ENCODE data around the gene ZNF428. TPM values are rescaled to one million over a fixed set of nuclear protein-coding genes. Genes with fewer than 3 reads are reported as not detected.

The ZNF428 gene
- polyA plus RNA-seq, 3 donors = 3.8 to 5.6 (median 3.9) TPM

DNA sequence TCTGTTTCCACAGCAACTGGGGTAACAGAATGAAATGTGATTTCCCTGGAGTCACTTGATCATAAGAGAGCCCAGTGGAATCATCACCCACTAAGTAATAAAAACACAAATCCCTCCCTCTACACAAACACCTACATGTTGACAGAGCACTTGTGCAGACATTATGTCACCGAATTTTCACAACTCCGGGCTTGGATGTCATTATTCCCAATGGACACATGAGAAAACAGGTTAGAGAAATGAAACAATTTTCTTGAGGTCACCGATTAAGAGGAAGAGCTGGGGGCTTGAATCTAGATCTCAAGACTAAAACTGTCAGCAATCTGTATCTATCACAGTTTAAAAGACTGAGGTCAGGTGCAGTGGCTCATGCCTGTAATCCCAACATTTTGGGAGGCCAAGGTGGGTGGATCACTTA, 47.2 kb downstream of the ZNF428 start:
- H3K36me3 Mint-ChIP-seq = peaks cover 11 to 25% of the 10 kb centered on the region in 2 donors
- no peaks in the 10 kb centered on the region for H4K20me1 ChIP-seq (ENCODE audit: insufficient read depth, low read length)
- no peak overlapping the region for H2AFZ ChIP-seq (ENCODE audit: insufficient read depth, low read depth, low read length, poor library complexity, severe bottlenecking)
- no peak overlapping the region for H3K9ac ChIP-seq (ENCODE audit: insufficient read depth, low read length, poor library complexity, severe bottlenecking)
- no peak overlapping the region for H3K27ac ChIP-seq (ENCODE audit: low read depth in 1 of 2, low read length in 2 of 2)
- TF ChIP-seq, protein P1, sequence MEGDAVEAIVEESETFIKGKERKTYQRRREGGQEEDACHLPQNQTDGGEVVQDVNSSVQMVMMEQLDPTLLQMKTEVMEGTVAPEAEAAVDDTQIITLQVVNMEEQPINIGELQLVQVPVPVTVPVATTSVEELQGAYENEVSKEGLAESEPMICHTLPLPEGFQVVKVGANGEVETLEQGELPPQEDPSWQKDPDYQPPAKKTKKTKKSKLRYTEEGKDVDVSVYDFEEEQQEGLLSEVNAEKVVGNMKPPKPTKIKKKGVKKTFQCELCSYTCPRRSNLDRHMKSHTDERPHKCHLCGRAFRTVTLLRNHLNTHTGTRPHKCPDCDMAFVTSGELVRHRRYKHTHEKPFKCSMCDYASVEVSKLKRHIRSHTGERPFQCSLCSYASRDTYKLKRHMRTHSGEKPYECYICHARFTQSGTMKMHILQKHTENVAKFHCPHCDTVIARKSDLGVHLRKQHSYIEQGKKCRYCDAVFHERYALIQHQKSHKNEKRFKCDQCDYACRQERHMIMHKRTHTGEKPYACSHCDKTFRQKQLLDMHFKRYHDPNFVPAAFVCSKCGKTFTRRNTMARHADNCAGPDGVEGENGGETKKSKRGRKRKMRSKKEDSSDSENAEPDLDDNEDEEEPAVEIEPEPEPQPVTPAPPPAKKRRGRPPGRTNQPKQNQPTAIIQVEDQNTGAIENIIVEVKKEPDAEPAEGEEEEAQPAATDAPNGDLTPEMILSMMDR (IDR thresholded peaks at IDR 0.05) = no peak
- no peak overlapping the region for H3K4me3 Mint-ChIP-seq
- intact Hi-C loops (cut with micrococcal nuclease) = no loop called here
- H3K4me1 ChIP-seq (ENCODE audit: control insufficient read depth in 1 of 2, insufficient read depth in 2 of 2, low read length in 2 of 2) = peaks cover 18 to 19% of the 10 kb centered on the region in 2 donors
- no peak overlapping the region for H3K4me3 ChIP-seq (replicated peaks in 1 of 3; ENCODE audit: low read depth in 2 of 3, low read length in 3 of 3)
- H3K9me3 Mint-ChIP-seq = no peaks in the 10 kb centered on the region
- H3K9me3 ChIP-seq (replicated peaks in 1 of 2; ENCODE audit: control insufficient read depth in 1 of 2, insufficient read depth in 1 of 2, low read length in 2 of 2) = no peaks in the 10 kb centered on the region
- no peaks in the 10 kb centered on the region for H3K27me3 ChIP-seq (ENCODE audit: control insufficient read depth in 2 of 2, insufficient read depth in 2 of 2, low read length in 2 of 2)
- H3K4me2 ChIP-seq (replicated peaks; ENCODE audit: extremely low read depth, low read length, poor library complexity, severe bottlenecking) = no peak overlapping the region
- H3K79me2 ChIP-seq (ENCODE audit: insufficient read depth, low read length) = peaks cover 46% of the 10 kb centered on the region
- peak overlapping the region in 4 of 7 donors; percentile 3 to 43 (median 20) for H3K27ac Mint-ChIP-seq
- H3K36me3 ChIP-seq (replicated peaks in 1 of 2; ENCODE audit: control insufficient read depth in 1 of 2, insufficient read depth in 2 of 2, low read length in 2 of 2) = peaks cover 0 to 17% of the 10 kb centered on the region in 2 donors
- peaks cover 0 to 2% (median 0%) of the 10 kb centered on the region in 3 donors for H3K27me3 Mint-ChIP-seq (ENCODE audit: low read depth in 3 of 3)
- peaks cover 25% of the 10 kb centered on the region for H3K4me1 Mint-ChIP-seq
- DNase-seq = no peak
- WGBS (ENCODE audit: insufficient coverage) = 100% methylated on average over 1 of the region's 3 CpGs

DNA sequence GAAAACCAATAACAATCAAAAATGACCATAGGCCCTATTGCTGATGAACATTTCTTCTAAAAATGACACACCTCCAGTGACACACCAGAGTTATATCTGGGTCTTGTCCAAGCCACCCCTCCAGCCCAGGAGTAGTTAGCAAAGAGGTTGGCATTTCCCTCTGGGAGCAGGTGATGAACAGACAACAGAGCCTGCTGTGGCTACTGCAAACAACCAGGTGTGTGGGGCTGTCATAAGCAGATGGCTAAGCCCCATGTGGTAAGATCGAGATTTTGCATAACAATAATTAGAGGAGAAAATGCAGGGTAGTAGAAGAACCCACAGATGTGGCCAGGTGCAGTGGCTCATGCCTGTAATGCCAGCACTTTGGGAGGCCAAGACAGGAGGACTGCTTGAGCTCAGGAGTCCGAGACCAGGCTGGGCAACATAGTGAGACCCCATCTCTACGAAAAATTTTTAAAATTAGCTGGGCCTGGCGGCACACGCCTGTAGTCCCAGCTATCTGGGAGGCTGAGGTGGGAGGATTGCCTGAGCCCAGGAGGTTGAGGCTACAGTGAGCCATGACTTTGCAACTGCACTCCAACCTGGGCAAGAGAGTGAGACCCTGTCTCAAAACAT, 49.1 kb downstream of the ZNF428 start:
- DNase-seq = no peak
- Histone ChIP-seq H3K4me2 (replicated peaks; ENCODE audit: extremely low read depth, low read length, poor library complexity, severe bottlenecking) (no peak overlapping the region), H3K4me3 (replicated peaks in 1 of 3; ENCODE audit: low read depth in 2 of 3, low read length in 3 of 3) (no peak overlapping the region), H4K20me1 (ENCODE audit: insufficient read depth, low read length) (no peaks in the 10 kb centered on the region), H3K79me2 (ENCODE audit: insufficient read depth, low read length) (peaks cover 50% of the 10 kb centered on the region), H3K9ac (ENCODE audit: insufficient read depth, low read length, poor library complexity, severe bottlenecking) (no peak overlapping the region), H3K27me3 (ENCODE audit: control insufficient read depth in 2 of 2, insufficient read depth in 2 of 2, low read length in 2 of 2) (no peaks in the 10 kb centered on the region), H3K27ac (ENCODE audit: low read depth in 1 of 2, low read length in 2 of 2) (no peak overlapping the region), H3K9me3 (replicated peaks in 1 of 2; ENCODE audit: control insufficient read depth in 1 of 2, insufficient read depth in 1 of 2, low read length in 2 of 2) (no peaks in the 10 kb centered on the region), H2AFZ (ENCODE audit: insufficient read depth, low read depth, low read length, poor library complexity, severe bottlenecking) (no peak overlapping the region), H3K4me1 (ENCODE audit: control insufficient read depth in 1 of 2, insufficient read depth in 2 of 2, low read length in 2 of 2) (peaks cover 9% of the 10 kb centered on the region in 2 donors), H3K36me3 (replicated peaks in 1 of 2; ENCODE audit: control insufficient read depth in 1 of 2, insufficient read depth in 2 of 2, low read length in 2 of 2) (peaks cover 0 to 17% of the 10 kb centered on the region in 2 donors)
- Mint-ChIP-seq H3K27ac (no peak overlapping the region), H3K27me3 (ENCODE audit: low read depth in 3 of 3) (no peaks in the 10 kb centered on the region), H3K4me1 (peaks cover 20% of the 10 kb centered on the region), H3K36me3 (peaks cover 13 to 28% of the 10 kb centered on the region in 2 donors), H3K9me3 (no peaks in the 10 kb centered on the region), H3K4me3 (no peak overlapping the region)
- TF ChIP-seq, protein P1 (IDR thresholded peaks at IDR 0.05) = no peak
- WGBS (ENCODE audit: insufficient coverage) = 61% methylated on average over 4 of the region's 5 CpGs
- intact Hi-C loops (cut with micrococcal nuclease) = no loop called here
